ENCODE data around the gene KIAA1755.
"Not testable (repeated sequence)": the region's sequence is repeated elsewhere in the genome, so short reads cannot be mapped to it uniquely, and the experiment has no call there.

Gene KIAA1755

GRCh38 chr20:38253571-38253970 is 7.0 kb downstream of the KIAA1755 start:
- H3K4me3 ChIP-seq (ENCODE audit: low read depth, low read length) = no peak overlapping the region
- no peak for DNase-seq
- no peaks in the 10 kb centered on the region for H3K27me3 ChIP-seq
- H3K4me1 ChIP-seq = no peaks in the 10 kb centered on the region
- H3K9me3 ChIP-seq = no peaks in the 10 kb centered on the region
- TF ChIP-seq, protein P1, sequence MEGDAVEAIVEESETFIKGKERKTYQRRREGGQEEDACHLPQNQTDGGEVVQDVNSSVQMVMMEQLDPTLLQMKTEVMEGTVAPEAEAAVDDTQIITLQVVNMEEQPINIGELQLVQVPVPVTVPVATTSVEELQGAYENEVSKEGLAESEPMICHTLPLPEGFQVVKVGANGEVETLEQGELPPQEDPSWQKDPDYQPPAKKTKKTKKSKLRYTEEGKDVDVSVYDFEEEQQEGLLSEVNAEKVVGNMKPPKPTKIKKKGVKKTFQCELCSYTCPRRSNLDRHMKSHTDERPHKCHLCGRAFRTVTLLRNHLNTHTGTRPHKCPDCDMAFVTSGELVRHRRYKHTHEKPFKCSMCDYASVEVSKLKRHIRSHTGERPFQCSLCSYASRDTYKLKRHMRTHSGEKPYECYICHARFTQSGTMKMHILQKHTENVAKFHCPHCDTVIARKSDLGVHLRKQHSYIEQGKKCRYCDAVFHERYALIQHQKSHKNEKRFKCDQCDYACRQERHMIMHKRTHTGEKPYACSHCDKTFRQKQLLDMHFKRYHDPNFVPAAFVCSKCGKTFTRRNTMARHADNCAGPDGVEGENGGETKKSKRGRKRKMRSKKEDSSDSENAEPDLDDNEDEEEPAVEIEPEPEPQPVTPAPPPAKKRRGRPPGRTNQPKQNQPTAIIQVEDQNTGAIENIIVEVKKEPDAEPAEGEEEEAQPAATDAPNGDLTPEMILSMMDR (IDR thresholded peaks at IDR 0.05; ENCODE audit: low read depth, low read length) = no peak
- H3K36me3 ChIP-seq = no peaks in the 10 kb centered on the region

DNA sequence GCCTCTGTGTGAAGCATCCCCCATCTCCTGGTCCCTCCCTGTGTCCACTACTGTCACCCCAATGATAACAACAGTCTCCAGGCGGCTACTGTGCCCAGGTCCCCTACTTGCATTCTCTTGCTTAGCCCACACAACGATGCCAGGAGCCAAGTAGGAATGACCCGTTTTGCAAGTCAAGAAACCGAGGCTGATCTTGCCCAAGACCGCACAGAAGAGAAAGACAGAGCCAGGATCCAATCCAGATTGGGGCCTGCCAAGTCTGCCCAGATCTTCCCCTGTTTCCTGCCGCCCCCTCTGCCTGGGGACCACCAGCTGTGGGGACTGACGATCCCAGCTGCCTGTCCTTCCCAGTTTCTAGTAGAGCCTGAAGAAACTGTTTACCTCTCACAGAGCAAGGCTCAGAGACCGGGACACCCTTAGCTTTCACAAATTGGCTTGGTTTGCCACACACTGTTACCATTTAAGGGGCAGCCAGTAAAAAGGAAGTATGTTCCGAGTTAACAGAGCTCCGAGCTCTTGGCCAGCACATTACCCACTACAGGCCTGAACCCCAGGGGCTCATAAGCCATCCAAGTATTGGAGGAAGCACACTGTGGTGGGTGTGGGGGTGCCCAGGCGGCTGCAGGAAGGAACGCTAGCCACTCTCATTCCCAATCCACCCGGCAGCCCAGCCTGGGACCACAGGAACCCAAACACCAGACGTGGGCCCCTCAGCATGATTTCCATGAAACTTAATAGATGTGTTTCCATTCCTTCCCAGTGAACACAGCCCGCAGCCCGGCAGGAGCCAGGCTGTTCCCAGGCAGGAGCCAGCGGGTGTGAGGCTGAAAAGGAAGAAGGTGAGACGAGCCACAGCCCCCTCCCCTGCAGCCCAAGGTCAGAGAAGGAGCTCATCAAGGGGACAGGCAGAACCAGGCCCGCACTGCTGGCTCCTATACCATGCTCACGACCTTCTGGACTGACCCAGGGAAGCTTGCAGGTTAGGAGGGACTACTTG is 7.9 kb downstream of the KIAA1755 start:
- Histone ChIP-seq H3K36me3 (no peaks in the 10 kb centered on the region), H3K4me1 (no peaks in the 10 kb centered on the region), H3K9me3 (no peaks in the 10 kb centered on the region), H3K27me3 (no peaks in the 10 kb centered on the region), H3K4me3 (ENCODE audit: low read depth, low read length) (no peak overlapping the region)
- DNase-seq = no peak
- TF ChIP-seq, protein P1 (IDR thresholded peaks at IDR 0.05; ENCODE audit: low read depth, low read length) = no peak

DNA sequence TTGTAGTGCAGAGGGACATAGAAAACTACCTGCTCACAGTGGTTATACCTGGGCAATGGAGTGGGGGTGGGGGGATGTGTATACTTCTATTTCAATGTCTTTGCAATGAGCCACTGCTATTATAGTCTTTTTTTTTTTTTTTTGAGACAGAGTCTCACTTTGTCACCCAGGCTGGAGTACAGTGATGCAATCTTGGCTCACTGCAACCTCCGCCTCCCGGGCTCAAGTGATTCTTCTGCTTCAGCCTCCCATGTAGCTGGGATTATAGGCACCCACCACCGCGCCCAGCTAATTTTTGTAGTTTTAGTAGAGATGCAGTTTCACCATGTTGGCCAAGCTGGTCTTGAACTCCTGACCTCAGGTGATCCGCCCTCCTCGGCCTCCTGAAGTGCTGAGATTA is 9.1 kb downstream of the KIAA1755 start:
- H3K9me3 ChIP-seq; H3K36me3 ChIP-seq; H3K4me3 ChIP-seq (ENCODE audit: low read depth, low read length); DNase-seq; H3K4me1 ChIP-seq; H3K27me3 ChIP-seq: not testable (repeated sequence)

DNA sequence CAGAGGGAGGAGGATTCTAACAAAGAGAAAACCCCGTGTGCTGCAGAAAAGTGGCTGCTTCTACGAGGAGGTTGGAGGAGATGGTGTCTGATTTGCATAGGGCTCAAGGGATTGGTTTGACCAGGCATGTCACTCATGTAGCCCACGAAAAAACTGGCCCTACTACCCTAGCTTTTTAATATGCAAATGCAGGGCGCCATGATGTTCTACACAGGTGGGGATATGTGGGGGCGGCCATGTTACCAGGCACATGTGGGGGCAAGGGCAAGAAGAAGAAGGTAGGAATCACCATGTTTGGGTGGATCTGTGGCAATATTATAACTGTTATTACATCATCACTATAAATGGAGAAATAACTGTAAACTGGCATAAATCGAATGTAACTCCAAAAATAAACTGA is 9.9 kb downstream of the KIAA1755 start:
- Histone ChIP-seq H3K27me3 (no peaks in the 10 kb centered on the region), H3K4me1 (no peaks in the 10 kb centered on the region), H3K4me3 (ENCODE audit: low read depth, low read length) (no peak overlapping the region), H3K9me3 (no peaks in the 10 kb centered on the region), H3K36me3 (no peaks in the 10 kb centered on the region)
- TF ChIP-seq, protein P1 (IDR thresholded peaks at IDR 0.05; ENCODE audit: low read depth, low read length) = no peak
- DNase-seq = no peak

DNA sequence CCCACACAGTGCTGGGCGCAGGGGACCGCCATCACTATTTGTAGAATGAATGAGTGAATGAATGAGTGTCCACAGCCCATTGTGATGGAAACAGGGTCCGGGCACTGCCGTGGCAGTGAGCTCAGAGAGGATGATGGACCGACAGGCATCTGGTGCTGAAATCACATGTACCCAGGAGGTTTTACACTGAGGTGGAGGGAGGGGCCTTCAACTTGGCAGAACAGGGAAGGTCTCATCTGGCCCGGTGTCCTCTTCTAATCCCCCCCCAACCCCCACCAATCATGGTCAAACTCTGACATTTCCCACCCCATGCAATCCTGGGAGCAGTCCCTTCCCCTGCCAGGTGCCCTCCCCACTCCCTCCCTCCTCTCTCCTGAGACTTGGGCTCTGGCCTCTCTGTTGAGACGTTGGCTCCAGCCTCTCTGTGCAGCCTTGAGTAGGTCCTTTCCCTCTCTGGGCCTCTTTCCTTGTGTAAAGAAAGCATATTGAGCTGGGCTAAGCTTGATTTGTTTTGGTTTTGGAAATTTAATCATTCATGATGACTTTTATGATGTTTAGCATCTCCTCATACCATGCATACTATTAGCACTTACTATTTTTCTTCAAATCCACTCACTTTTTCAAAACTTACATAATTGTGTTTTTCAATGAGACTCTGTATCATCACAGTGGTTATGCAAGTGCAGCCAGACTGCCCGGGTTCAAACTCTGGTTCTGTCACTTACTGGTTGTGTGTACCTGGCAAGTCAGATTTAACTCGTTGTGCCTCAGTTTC is 10.8 kb downstream of the KIAA1755 start:
- no peaks in the 10 kb centered on the region for H3K27me3 ChIP-seq
- DNase-seq = no peak
- TF ChIP-seq, protein P1 (IDR thresholded peaks at IDR 0.05; ENCODE audit: low read depth, low read length) = no peak
- H3K9me3 ChIP-seq = no peaks in the 10 kb centered on the region
- H3K4me1 ChIP-seq = no peaks in the 10 kb centered on the region
- H3K36me3 ChIP-seq = no peaks in the 10 kb centered on the region
- H3K4me3 ChIP-seq (ENCODE audit: low read depth, low read length) = no peak overlapping the region

GRCh38 chr20:38248133-38248532 is 12.4 kb downstream of the KIAA1755 start:
- H3K4me1 ChIP-seq = no peaks in the 10 kb centered on the region
- TF ChIP-seq, protein P1 (IDR thresholded peaks at IDR 0.05; ENCODE audit: low read depth, low read length) = no peak
- H3K36me3 ChIP-seq = no peaks in the 10 kb centered on the region
- H3K4me3 ChIP-seq (ENCODE audit: low read depth, low read length) = no peak overlapping the region
- peaks cover 8% of the 10 kb centered on the region; the same call in 1 of the 2 replicates for H3K9me3 ChIP-seq
- DNase-seq = no peak
- H3K27me3 ChIP-seq = no peaks in the 10 kb centered on the region

DNA sequence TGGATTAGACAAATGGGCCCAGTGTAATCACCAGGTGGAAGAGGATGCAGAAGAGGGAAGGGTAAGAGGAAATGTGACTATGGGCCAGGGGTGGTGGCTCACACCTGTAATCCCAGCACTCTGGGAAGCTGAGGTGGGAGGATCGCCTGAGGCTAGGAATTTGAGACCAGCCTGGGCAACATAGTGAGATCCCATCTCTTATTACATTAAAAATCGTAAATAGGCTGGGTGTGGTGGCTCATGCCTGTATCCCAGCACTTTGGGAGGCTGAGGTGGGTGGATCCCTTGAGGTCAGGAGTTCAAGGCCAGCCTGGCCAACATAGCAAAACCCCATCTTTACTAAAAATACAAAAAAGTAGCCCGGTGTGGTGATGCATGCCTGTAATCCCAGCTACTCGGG is 12.8 kb downstream of the KIAA1755 start:
- DNase-seq; H3K27me3 ChIP-seq; H3K36me3 ChIP-seq; H3K4me3 ChIP-seq (ENCODE audit: low read depth, low read length); H3K4me1 ChIP-seq; H3K9me3 ChIP-seq: not testable (repeated sequence)

Data from BE2C (cell line).